ENCODE results near the gene CMTM1. TPM values are rescaled to one million over a fixed set of nuclear protein-coding genes. Genes with fewer than 3 reads are reported as not detected.

CMTM1 gene
- total RNA-seq, 1 experiment from 2014 or later = 2.6 TPM

DNA sequence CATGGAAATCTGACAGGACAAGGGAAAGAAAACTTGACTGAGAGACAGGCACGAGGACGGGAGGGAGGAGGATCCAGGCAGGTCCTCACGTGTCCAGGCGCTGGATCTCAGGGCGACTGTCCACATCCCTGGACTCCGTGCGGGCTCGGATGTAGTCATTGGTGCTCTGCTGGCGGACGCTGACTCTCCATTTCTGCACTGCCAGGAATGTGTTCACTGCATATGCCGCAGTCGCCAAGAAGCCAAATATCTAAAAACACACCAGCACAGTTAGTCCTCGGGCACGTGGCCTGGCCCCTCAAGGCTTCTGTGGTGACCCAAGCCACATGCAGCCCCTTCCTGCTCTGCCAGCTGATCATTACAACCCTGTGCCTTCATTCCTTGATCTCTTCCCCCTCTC is 55.7 kb downstream of the CMTM1 start:
- no peaks in the 10 kb centered on the region for H3K9me3 Mint-ChIP-seq
- no peak overlapping the region for H3K4me2 ChIP-seq (ENCODE audit: insufficient read depth, insufficient read length, low read length)
- H4K91ac ChIP-seq (ENCODE audit: insufficient read length, low read depth, low read length) = no peak overlapping the region
- no peak overlapping the region for H2BK5ac ChIP-seq (ENCODE audit: insufficient read length, low read length)
- no peak overlapping the region for H3K56ac ChIP-seq (ENCODE audit: insufficient read length, low read depth, low read length)
- H4K8ac ChIP-seq (replicated peaks; ENCODE audit: insufficient read length, low read depth, low read length) = no peak overlapping the region
- no peak overlapping the region for H2BK12ac ChIP-seq (ENCODE audit: insufficient read length, low read depth, low read length)
- H2AFZ ChIP-seq (ENCODE audit: low read length) = no peak overlapping the region
- no peak overlapping the region for H2BK15ac ChIP-seq (ENCODE audit: low read depth, low read length)
- DNase-seq = no peak
- no peaks in the 10 kb centered on the region for H3K27me3 ChIP-seq (ENCODE audit: insufficient read depth, low read length)
- no peak overlapping the region for H2BK20ac ChIP-seq (ENCODE audit: low read depth, low read length, poor library complexity, severe bottlenecking)
- no peak overlapping the region for H2AK5ac ChIP-seq (ENCODE audit: insufficient read length, low read length)
- TF ChIP-seq, protein P1, sequence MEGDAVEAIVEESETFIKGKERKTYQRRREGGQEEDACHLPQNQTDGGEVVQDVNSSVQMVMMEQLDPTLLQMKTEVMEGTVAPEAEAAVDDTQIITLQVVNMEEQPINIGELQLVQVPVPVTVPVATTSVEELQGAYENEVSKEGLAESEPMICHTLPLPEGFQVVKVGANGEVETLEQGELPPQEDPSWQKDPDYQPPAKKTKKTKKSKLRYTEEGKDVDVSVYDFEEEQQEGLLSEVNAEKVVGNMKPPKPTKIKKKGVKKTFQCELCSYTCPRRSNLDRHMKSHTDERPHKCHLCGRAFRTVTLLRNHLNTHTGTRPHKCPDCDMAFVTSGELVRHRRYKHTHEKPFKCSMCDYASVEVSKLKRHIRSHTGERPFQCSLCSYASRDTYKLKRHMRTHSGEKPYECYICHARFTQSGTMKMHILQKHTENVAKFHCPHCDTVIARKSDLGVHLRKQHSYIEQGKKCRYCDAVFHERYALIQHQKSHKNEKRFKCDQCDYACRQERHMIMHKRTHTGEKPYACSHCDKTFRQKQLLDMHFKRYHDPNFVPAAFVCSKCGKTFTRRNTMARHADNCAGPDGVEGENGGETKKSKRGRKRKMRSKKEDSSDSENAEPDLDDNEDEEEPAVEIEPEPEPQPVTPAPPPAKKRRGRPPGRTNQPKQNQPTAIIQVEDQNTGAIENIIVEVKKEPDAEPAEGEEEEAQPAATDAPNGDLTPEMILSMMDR (conservative IDR thresholded peaks at IDR 0.05) = no peak
- no peak overlapping the region for H3T11ph ChIP-seq (ENCODE audit: low read length)
- H3K27me3 Mint-ChIP-seq (ENCODE audit: low read depth) = no peaks in the 10 kb centered on the region
- H3K9me3 ChIP-seq (ENCODE audit: control insufficient read depth, low read depth, low read length) = no peaks in the 10 kb centered on the region
- H3K79me2 ChIP-seq (ENCODE audit: insufficient read depth, low read length) = no peaks in the 10 kb centered on the region
- no peaks in the 10 kb centered on the region for H3K23me2 ChIP-seq (ENCODE audit: insufficient read length, low read depth, low read length, poor library complexity, severe bottlenecking)
- no peak overlapping the region for H3K27ac ChIP-seq (ENCODE audit: insufficient read length, low read depth, low read length)
- no peak overlapping the region for H3K18ac ChIP-seq (ENCODE audit: insufficient read length, low read depth, low read length)
- peaks cover 32 to 35% of the 10 kb centered on the region in 2 experiments for H3K4me1 Mint-ChIP-seq
- H3K27ac Mint-ChIP-seq = peak overlapping the region in 2 of 3 experiments; percentile 60 to 75; a peak in 3 of 7 replicates
- H3K4me1 ChIP-seq (ENCODE audit: insufficient read depth, low read length) = peaks cover 5% of the 10 kb centered on the region; the same call in 1 of the 2 replicates
- no peaks in the 10 kb centered on the region for H4K20me1 ChIP-seq (ENCODE audit: control insufficient read depth, insufficient read depth, insufficient read length)
- H4K5ac ChIP-seq (ENCODE audit: insufficient read length, low read depth, low read length) = no peak overlapping the region
- H3K79me1 ChIP-seq (ENCODE audit: insufficient read depth, low read depth, low read length, poor library complexity, severe bottlenecking) = no peaks in the 10 kb centered on the region
- H3K9ac ChIP-seq (ENCODE audit: extremely low read depth, insufficient read length, low read length) = no peak overlapping the region
- H3K4ac ChIP-seq (ENCODE audit: low read depth, low read length) = no peak overlapping the region
- H3K14ac ChIP-seq (ENCODE audit: insufficient read depth, low read length) = no peak overlapping the region
- no CpG with 5 or more reads among the region's 14 CpGs for WGBS (ENCODE audit: extremely low coverage, insufficient read length, low lambda C conversion rate)
- peaks cover 15 to 48% (median 44%) of the 10 kb centered on the region in 3 experiments; a peak in 6 of 7 replicates for H3K36me3 Mint-ChIP-seq (ENCODE audit: insufficient read depth in 1 of 3, low read depth in 3 of 3)
- H3K4me3 Mint-ChIP-seq = no peak overlapping the region
- no peak overlapping the region for H3K23ac ChIP-seq (ENCODE audit: insufficient read length, low read depth, low read length)
- H2BK120ac ChIP-seq (ENCODE audit: low read depth, low read length, poor library complexity, severe bottlenecking) = no peak overlapping the region

Measured in H9 (cell line).